SU-DHL-6 (cell line): ENCODE measurements around the gene DIP2C.

Experiments
- EZH2phosphoT487 ChIP-seq: fragments of 200-600 bp; sonication (generic), shearing (Covaris generic); conservative IDR thresholded peaks from 2 replicates; pipeline ENCODE4 v1.6.1; 2018; ENCODE audit warnings: mild to moderate bottlenecking, antibody characterized with exemption, low read length, moderate library complexity, mixed read lengths
- TF ChIP-seq, protein P1 (sequence below): fragments of 200-600 bp; sonication (generic); IDR thresholded peaks from one replicate; pipeline ENCODE4 v1.5.1; 2017; ENCODE audit warnings: antibody characterized with exemption, mild to moderate bottlenecking, low read length, moderate library complexity; ENCODE audit not compliant: insufficient read depth, poor library complexity, severe bottlenecking

GRCh38 chr10:279232-279631 lies 410.2 kb downstream of the DIP2C start:
- TF ChIP-seq, protein P1, sequence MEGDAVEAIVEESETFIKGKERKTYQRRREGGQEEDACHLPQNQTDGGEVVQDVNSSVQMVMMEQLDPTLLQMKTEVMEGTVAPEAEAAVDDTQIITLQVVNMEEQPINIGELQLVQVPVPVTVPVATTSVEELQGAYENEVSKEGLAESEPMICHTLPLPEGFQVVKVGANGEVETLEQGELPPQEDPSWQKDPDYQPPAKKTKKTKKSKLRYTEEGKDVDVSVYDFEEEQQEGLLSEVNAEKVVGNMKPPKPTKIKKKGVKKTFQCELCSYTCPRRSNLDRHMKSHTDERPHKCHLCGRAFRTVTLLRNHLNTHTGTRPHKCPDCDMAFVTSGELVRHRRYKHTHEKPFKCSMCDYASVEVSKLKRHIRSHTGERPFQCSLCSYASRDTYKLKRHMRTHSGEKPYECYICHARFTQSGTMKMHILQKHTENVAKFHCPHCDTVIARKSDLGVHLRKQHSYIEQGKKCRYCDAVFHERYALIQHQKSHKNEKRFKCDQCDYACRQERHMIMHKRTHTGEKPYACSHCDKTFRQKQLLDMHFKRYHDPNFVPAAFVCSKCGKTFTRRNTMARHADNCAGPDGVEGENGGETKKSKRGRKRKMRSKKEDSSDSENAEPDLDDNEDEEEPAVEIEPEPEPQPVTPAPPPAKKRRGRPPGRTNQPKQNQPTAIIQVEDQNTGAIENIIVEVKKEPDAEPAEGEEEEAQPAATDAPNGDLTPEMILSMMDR: no peak
- TF ChIP-seq EZH2phosphoT487: no peak
